Activated naive CD4-positive, alpha-beta T cell treated with anti-CD3 and anti-CD28 coated beads for 36 hours (primary cell): ENCODE measurements around the gene ANK3. TPM values are rescaled to one million over a fixed set of nuclear protein-coding genes. Genes with fewer than 3 reads are reported as not detected.

Source experiments
- CTCF ChIA-PET: fragments of 350-600 bp; sonication (Branson Sonifier 250); formaldehyde crosslinking; loops from one replicate; lab custom pipeline; 2021; ENCODE audit warnings: antibody characterized with exemption; lab: Charles Lee
- DNase-seq: peaks from one replicate; pipeline ENCODE4 v3.0.0-alpha.2; 2020
- H3K27ac Mint-ChIP-seq: one replicate; pipeline ENCODE4 v1.8.0; 2021; ENCODE audit warnings: mild to moderate bottlenecking, mixed read lengths
- H3K27me3 Mint-ChIP-seq: one replicate; pipeline ENCODE4 v1.8.0; 2021; ENCODE audit warnings: low read depth, mixed read lengths
- H3K36me3 Mint-ChIP-seq: one replicate; pipeline ENCODE4 v1.8.0; 2021; ENCODE audit warnings: low read depth, mixed read lengths
- H3K4me1 Mint-ChIP-seq: one replicate; pipeline ENCODE4 v1.8.0; 2021; ENCODE audit warnings: low read depth, mixed read lengths
- H3K4me3 Mint-ChIP-seq: one replicate; pipeline ENCODE4 v1.8.0; 2021; ENCODE audit warnings: mild to moderate bottlenecking, moderate library complexity, mixed read lengths
- H3K9me3 Mint-ChIP-seq: one replicate; pipeline ENCODE4 v1.8.0; 2021; ENCODE audit warnings: mixed read lengths
- intact Hi-C: fragments of 100-400 bp; cut with micrococcal nuclease; formaldehyde crosslinking; loops from one replicate; pipeline ENCODE4 v1.15.1; 2023
- total RNA-seq, 2 experiments: library from RNA; stranded (reverse); gene quantifications; one replicate each; pipeline ENCODE4 v1.2.3, GENCODE V29; 2021

The ANK3 gene
- total RNA-seq, 2 experiments from 2014 or later = 11.2 to 13.0 TPM

GRCh38 chr10:60025279-60025678 lies 364.4 kb downstream of the ANK3 start:
- no peak for DNase-seq
- Mint-ChIP-seq H3K27ac (no peak overlapping the region), H3K4me3 (no peak overlapping the region), H3K9me3 (no peaks in the 10 kb centered on the region), H3K4me1 (no peaks in the 10 kb centered on the region), H3K27me3 (no peaks in the 10 kb centered on the region), H3K36me3 (no peaks in the 10 kb centered on the region)
- intact Hi-C loops = no loop called here
- CTCF ChIA-PET = no interaction called here

DNA sequence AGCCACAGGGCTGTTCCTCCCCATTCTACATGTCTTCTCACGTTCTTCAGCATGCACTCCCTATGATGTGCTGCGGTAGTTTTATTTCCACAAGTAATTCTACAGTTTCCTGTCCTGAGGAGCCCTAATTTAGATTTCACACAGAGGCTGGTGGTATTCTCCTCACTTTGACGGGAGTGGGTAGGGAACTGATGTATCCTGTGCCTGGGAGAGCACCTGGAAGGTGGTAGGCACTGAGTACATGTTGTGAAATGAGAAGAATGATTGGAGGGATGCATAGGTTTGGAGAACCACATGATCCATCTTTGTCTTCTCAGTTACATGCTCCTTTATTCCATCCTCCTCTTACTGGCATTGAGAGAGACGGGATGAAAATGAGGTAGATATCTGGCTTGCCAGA lies 365.2 kb downstream of the ANK3 start:
- Mint-ChIP-seq H3K27ac (no peak overlapping the region), H3K4me1 (no peaks in the 10 kb centered on the region), H3K4me3 (no peak overlapping the region), H3K27me3 (no peaks in the 10 kb centered on the region), H3K9me3 (no peaks in the 10 kb centered on the region), H3K36me3 (no peaks in the 10 kb centered on the region)
- no peak for DNase-seq
- intact Hi-C loops = no loop called here
- CTCF ChIA-PET = no interaction called here

DNA sequence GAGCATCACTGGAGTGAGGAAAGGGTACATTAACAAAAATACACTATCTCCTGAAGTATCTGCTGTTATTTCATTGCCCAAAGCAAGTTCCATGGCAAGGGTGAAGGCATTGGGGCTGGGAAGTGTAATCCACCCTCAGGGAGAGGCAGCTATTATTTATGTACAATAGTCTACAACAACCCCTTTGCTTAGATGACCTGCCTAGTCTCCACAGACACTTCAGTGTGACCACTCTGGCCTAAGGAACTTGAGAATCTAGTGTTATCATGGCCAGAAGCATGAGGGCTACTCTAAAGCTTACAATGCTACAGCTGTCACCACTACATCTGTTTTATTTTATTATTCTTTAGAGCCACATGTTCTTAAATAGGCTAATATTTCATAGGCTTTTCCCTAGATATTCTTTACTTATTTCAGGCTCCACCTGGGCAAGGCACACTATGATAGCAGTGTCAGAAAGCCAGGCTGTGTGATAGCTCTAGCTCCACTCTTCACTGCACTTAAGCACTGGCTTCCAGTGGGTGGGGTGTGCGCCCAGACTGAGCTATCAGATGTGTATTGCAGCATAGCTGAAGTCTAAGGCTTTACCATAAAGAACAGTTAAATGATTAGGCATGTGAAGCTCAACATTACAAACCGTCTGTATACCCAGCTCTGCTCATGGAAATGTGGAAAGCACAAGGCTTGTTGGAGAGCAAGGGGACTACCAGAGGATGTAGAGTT lies 366.4 kb downstream of the ANK3 start:
- no peak overlapping the region for H3K4me3 Mint-ChIP-seq
- no peaks in the 10 kb centered on the region for H3K9me3 Mint-ChIP-seq
- CTCF ChIA-PET = interaction anchor here (0.6 to 1.0 kb wide), 2 partner anchors 9 to 395 kb away, joined by 3 read pairs; no protein-coding TSS in a partner anchor
- H3K27me3 Mint-ChIP-seq = no peaks in the 10 kb centered on the region
- no peaks in the 10 kb centered on the region for H3K4me1 Mint-ChIP-seq
- no peaks in the 10 kb centered on the region for H3K36me3 Mint-ChIP-seq
- H3K27ac Mint-ChIP-seq = no peak overlapping the region
- intact Hi-C loops = no loop called here
- DNase-seq = no peak

DNA sequence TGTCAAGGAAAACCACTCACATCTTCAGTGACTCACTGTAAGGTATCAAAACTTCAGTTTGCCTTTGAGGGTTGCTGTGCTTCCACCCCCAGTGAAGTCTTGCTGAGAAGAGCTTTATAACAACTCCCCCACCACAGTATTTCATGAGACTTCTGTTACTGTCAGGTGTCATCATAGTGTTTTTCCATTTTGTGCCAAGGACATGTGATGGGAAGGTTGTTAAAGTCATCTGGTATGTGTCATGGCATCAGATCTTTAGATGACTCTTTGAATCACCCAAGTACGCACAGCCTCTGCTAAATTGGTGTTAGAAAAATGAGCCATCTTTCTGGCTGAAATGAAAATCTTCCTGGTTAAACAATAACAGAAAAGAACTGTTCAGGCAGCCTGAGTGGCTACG lies 368.3 kb downstream of the ANK3 start:
- no peaks in the 10 kb centered on the region for H3K27me3 Mint-ChIP-seq
- intact Hi-C loops = no loop called here
- CTCF ChIA-PET = no interaction called here
- H3K4me1 Mint-ChIP-seq = no peaks in the 10 kb centered on the region
- no peak overlapping the region for H3K27ac Mint-ChIP-seq
- no peaks in the 10 kb centered on the region for H3K36me3 Mint-ChIP-seq
- H3K4me3 Mint-ChIP-seq = no peak overlapping the region
- no peak for DNase-seq
- no peaks in the 10 kb centered on the region for H3K9me3 Mint-ChIP-seq

DNA sequence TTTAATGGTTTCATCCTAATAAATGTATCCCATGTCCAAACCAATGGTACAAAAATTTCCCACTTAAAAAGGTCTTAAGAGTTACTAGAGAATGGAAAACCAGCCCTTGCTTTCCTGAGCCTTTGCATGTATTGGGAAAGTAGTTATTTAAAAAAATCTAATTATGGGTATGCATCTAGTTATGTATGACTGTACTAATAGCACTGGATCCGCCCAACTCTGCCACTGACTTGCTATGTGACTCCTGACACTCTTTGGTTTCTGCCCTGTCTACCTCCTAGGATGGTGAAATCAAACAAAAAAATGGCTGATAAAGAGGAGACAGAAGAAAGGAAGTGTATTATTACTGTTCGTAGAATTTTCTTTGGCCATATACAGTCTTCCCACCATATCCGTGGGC lies 372.9 kb downstream of the ANK3 start:
- Mint-ChIP-seq H3K27me3 (peaks cover 3% of the 10 kb centered on the region), H3K36me3 (no peaks in the 10 kb centered on the region), H3K4me1 (no peaks in the 10 kb centered on the region), H3K4me3 (no peak overlapping the region), H3K27ac (no peak overlapping the region), H3K9me3 (no peaks in the 10 kb centered on the region)
- intact Hi-C loops = no loop called here
- CTCF ChIA-PET = no interaction called here
- DNase-seq = no peak

DNA sequence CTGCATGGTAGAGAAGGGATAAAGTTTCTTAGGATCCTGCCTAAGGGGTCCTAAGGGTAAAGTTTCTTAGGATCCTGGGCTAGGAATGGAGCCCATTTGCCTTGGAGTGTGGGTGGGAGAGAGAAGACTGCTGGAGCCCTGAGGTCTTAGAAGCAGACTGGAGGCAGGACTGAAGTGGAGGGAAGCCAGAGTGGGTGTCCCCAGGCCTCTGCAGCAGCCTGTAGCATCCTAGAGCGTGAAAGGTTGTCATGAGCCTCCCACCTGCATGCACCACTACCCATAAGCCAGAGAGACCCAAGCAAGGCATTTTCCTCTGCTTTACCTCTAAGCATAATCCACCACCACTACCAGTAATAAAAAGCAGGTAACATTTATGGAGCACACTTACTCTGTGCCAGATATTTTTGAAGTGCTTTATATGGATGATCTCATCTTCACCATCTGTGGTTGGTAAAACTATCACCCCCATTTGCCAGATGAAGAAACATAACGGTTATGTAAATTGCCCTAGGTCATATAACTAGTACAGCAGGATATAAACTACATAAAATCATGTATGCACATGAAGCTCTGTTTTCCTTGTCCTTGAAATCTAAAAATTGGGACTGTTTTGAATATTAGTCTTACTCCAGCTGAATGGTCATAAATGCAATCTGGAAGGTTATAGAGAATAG lies 379.8 kb downstream of the ANK3 start:
- H3K27me3 Mint-ChIP-seq = peaks cover 3% of the 10 kb centered on the region

DNA sequence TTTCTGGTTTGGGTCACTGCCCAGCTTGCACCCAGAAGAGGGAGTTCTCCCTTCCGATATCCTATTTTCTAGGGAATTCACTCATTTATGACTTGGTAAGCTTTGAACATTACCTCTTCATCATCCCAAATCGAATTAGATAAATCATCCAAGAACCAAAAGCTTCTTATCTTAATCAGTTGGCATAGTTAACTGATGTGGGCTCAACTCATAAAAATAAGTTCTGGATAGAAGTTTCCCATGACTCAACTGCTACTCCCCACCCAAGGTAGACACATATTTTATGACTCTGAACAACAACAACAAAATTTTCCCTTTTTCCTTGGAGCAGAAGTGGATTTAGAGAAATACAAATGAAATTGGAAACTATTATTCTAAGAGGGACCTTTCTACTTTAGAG lies 380.4 kb downstream of the ANK3 start:
- H3K4me3 Mint-ChIP-seq = no peak overlapping the region
- H3K9me3 Mint-ChIP-seq = no peaks in the 10 kb centered on the region
- no peaks in the 10 kb centered on the region for H3K36me3 Mint-ChIP-seq
- H3K4me1 Mint-ChIP-seq = no peaks in the 10 kb centered on the region
- DNase-seq = no peak
- CTCF ChIA-PET = no interaction called here
- peaks cover 3% of the 10 kb centered on the region for H3K27me3 Mint-ChIP-seq
- H3K27ac Mint-ChIP-seq = no peak overlapping the region
- intact Hi-C loops = no loop called here

More for the DNA sequence above, 379.8 kb downstream of the ANK3 start:
- no peaks in the 10 kb centered on the region for H3K4me1 Mint-ChIP-seq
- no peak overlapping the region for H3K4me3 Mint-ChIP-seq
- no peak overlapping the region for H3K27ac Mint-ChIP-seq
- no peak for DNase-seq
- CTCF ChIA-PET = no interaction called here
- intact Hi-C loops = no loop called here
- H3K9me3 Mint-ChIP-seq = no peaks in the 10 kb centered on the region
- H3K36me3 Mint-ChIP-seq = no peaks in the 10 kb centered on the region

GRCh38 chr10:60008816-60009215 lies 380.9 kb downstream of the ANK3 start:
- no peak overlapping the region for H3K4me3 Mint-ChIP-seq
- no peak overlapping the region for H3K27ac Mint-ChIP-seq
- CTCF ChIA-PET = no interaction called here
- no peaks in the 10 kb centered on the region for H3K36me3 Mint-ChIP-seq
- intact Hi-C loops = no loop called here
- DNase-seq = no peak
- peaks cover 3% of the 10 kb centered on the region for H3K27me3 Mint-ChIP-seq
- no peaks in the 10 kb centered on the region for H3K9me3 Mint-ChIP-seq
- no peaks in the 10 kb centered on the region for H3K4me1 Mint-ChIP-seq

DNA sequence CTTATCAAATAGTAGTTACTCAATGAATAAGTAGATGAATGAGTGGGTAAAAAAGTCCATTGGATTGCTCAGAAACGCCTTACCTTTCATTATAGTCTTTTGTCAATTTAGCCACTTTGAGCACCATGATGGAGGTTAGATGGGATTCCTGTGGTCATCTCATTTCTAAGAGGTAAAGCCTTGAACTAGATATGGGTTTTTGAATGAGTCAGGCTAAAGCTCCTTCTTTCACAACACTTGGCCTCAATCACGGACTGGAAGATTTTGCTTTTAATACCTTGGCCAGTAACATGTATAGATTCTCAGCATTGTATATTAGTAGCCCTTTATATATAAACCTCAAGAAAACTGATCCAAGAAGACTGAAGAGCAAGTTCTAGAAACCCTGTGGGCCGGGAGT lies 383.6 kb downstream of the ANK3 start:
- Mint-ChIP-seq H3K27me3 (peaks cover 3% of the 10 kb centered on the region), H3K4me1 (peaks cover 2% of the 10 kb centered on the region), H3K9me3 (no peaks in the 10 kb centered on the region), H3K4me3 (no peak overlapping the region), H3K27ac (no peak overlapping the region), H3K36me3 (no peaks in the 10 kb centered on the region)
- CTCF ChIA-PET = no interaction called here
- intact Hi-C loops = no loop called here
- DNase-seq = no peak

- no peaks in the 10 kb centered on the region for H3K36me3 Mint-ChIP-seq
- no peak overlapping the region for H3K4me3 Mint-ChIP-seq
- H3K4me1 Mint-ChIP-seq = peaks cover 11% of the 10 kb centered on the region
- H3K27ac Mint-ChIP-seq = no peak overlapping the region
- peaks cover 3% of the 10 kb centered on the region for H3K27me3 Mint-ChIP-seq
- DNase-seq = no peak
- intact Hi-C loops = no loop called here
- CTCF ChIA-PET = no interaction called here
- H3K9me3 Mint-ChIP-seq = no peaks in the 10 kb centered on the region
Measured at GRCh38 chr10:60003651-60004523, 385.8 kb downstream of the ANK3 start.

GRCh38 chr10:60000747-60001146 lies 388.9 kb downstream of the ANK3 start:
- H3K4me3 Mint-ChIP-seq = no peak overlapping the region
- H3K4me1 Mint-ChIP-seq = peaks cover 14% of the 10 kb centered on the region
- DNase-seq = peak; percentile 10
- CTCF ChIA-PET = no interaction called here
- H3K27ac Mint-ChIP-seq = peak overlapping the region; percentile 56
- no peaks in the 10 kb centered on the region for H3K27me3 Mint-ChIP-seq
- intact Hi-C loops = loop anchor here (1.0 kb wide), 2 partner anchors 92 to 119 kb away; no protein-coding TSS in a partner anchor
- no peaks in the 10 kb centered on the region for H3K36me3 Mint-ChIP-seq
- H3K9me3 Mint-ChIP-seq = no peaks in the 10 kb centered on the region

- H3K9me3 Mint-ChIP-seq = no peaks in the 10 kb centered on the region
- no peak overlapping the region for H3K4me3 Mint-ChIP-seq
- CTCF ChIA-PET = interaction anchor here (0.7 kb wide), 1 partner anchor 15 kb away, joined by 3 read pairs; no protein-coding TSS in a partner anchor
- peaks cover 5% of the 10 kb centered on the region for H3K27me3 Mint-ChIP-seq
- H3K27ac Mint-ChIP-seq = peak overlapping the region; percentile 37
- H3K4me1 Mint-ChIP-seq = peaks cover 14% of the 10 kb centered on the region
- intact Hi-C loops = no loop called here
- no peaks in the 10 kb centered on the region for H3K36me3 Mint-ChIP-seq
- DNase-seq = no peak
Measured at GRCh38 chr10:59997827-59998525, 391.7 kb downstream of the ANK3 start.
